ENCODE measurements around the gene EIPR1.
"Not testable (repeated sequence)": the region's sequence is repeated elsewhere in the genome, so short reads cannot be mapped to it uniquely, and the experiment has no call there.

The EIPR1 gene

DNA sequence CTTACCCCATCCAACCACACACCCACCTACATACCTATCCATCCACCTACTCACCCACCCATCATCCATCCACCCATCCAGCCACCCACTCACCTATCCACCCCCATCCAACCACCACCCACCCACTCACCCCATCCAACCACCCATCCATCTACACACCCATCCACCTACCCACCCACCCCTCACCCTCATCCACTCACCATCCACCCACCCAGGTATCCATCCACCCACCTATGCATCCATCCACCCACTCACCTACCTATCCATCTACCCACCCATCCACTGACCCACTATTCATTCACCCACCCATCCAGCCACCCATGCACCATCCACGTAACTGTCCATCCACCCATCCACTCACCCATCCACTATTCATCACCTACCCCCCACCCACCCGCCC is 194.8 kb downstream of the EIPR1 start:
- TF ChIP-seq, protein P1, sequence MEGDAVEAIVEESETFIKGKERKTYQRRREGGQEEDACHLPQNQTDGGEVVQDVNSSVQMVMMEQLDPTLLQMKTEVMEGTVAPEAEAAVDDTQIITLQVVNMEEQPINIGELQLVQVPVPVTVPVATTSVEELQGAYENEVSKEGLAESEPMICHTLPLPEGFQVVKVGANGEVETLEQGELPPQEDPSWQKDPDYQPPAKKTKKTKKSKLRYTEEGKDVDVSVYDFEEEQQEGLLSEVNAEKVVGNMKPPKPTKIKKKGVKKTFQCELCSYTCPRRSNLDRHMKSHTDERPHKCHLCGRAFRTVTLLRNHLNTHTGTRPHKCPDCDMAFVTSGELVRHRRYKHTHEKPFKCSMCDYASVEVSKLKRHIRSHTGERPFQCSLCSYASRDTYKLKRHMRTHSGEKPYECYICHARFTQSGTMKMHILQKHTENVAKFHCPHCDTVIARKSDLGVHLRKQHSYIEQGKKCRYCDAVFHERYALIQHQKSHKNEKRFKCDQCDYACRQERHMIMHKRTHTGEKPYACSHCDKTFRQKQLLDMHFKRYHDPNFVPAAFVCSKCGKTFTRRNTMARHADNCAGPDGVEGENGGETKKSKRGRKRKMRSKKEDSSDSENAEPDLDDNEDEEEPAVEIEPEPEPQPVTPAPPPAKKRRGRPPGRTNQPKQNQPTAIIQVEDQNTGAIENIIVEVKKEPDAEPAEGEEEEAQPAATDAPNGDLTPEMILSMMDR (IDR thresholded peaks at IDR 0.05; ENCODE audit: insufficient read depth, missing control alignments) = no peak
- FAIRE-seq (no peak), DNase-seq (ENCODE audit: insufficient read length, low spot score) (no peak)

DNA sequence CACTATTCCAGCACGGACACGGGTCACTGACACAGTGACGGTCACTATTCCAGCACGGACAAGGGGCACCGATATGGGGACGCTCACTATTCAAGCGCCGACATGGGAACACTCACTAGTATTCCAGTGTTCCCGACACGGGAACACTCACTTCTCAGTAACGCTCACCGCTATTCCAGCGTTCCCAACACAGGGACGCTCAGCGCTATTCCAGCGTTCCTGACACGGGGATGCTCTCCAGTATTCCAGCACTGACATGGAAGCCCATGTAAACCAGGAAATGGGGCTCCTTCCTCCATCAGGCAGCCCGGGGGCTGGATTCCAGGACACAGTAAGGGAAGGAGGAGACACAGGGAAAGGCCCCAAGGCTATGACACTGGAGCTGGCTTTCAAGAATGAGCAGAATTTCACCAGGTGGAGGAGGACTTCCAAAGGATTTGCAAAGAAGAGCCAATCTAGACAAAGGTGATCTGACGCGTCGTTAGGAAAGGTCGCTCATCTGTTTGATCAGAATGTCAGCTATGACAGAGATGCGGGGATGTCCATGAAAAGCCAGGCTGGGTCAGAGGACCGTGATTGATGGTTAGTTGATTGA is 196.1 kb downstream of the EIPR1 start:
- DNase-seq (ENCODE audit: insufficient read length, low spot score) = no peak
- FAIRE-seq = no peak
- TF ChIP-seq, protein P1 (IDR thresholded peaks at IDR 0.05; ENCODE audit: insufficient read depth, missing control alignments) = no peak

DNA sequence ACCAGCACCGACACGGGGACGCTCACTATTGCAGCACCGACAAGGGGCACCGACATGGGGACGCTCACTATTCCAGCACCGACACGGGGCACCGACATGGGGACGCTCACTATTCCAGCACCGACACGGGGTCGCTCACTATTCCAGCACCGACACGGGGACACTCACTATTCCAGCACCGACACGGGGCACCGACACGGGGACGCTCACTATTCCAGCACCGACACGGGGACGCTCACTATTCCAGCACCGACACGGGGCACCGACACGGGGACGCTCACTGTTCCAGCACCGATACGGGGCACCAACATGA is 196.8 kb downstream of the EIPR1 start:
- peak; percentile 11 for FAIRE-seq
- not testable (repeated sequence) for DNase-seq (ENCODE audit: insufficient read length, low spot score)

DNA sequence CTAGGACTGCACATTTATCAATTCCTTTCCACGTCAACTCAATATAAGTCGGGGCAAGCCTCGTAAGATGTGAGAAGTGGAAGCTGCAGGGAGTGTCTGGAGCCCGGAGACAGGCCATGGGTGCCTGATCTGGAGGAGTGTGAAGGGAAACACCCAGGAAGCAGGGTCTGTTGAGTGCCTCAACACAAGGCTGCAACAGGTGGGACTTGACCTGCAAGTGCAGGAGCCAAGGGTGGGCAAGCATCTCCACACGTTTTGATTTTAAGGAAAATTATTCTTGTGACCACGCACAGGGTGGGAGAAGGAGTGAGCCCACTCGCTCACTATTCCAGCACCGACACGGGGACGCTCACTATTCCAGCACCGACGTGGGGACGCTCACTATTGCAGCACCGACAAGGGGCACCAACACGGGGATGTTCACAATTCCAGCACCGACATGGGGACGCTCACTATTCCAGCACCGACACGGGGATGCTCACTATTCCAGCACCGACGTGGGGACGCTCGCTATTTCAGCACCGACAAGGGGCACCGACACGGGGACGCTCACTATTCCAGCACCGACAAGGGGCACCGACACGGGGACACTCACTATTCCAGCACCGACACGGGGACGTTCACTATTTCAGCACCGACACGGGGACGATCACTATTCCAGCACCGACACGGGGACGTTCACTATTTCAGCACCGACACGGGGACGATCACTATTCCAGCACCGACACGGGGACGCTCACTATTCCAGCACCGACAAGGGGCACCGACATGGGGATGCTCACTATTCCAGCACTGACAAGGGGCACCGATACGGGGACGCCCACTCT is 197.3 kb downstream of the EIPR1 start:
- FAIRE-seq (no peak), DNase-seq (ENCODE audit: insufficient read length, low spot score) (no peak)
- TF ChIP-seq, protein P1 (IDR thresholded peaks at IDR 0.05; ENCODE audit: insufficient read depth, missing control alignments) = no peak

DNA sequence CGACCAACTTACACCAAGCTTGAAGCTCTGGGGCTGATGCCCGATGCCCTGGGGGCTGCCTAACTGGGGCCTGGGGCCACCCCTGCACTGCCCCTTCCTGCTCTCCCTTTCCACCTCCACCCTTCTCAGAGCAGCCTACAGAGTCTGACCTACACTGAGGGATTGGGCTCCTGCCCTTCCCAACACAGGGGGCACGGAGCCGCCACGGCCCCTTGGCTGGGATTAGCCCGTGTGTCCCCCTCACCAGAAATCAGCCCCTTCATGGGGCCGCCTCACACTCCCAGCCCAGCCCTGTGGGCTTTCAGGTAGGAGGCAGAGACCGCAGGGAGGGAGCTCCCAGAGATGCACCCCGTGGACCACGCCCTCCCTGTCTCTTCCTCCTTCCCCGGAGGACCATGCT is 198.0 kb downstream of the EIPR1 start:
- TF ChIP-seq, protein P1 (IDR thresholded peaks at IDR 0.05; ENCODE audit: insufficient read depth, missing control alignments) = no peak
- FAIRE-seq = no peak

DNA sequence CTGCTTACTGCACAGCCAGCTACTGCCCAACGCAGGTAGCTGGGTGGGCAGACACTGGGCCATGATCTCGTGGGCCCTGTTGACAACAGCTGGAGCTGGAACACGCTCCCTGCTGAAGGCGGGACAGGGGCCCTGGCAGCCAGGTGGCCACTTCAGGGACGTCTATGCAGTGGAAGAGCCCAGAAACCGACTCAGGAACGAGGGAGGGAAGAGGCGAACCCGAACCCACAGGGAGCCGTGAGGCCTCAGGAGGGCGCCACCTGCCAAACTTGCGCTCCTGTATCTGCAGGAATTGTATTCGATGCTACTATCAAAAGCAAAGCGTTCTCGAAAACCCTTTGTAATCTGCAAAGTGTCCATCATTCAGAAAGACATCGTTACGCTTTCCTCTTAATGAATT is 198.4 kb downstream of the EIPR1 start:
- FAIRE-seq = no peak
- TF ChIP-seq, protein P1 (IDR thresholded peaks at IDR 0.05; ENCODE audit: insufficient read depth, missing control alignments) = peak; percentile 57
- peak; percentile 80 for DNase-seq (ENCODE audit: insufficient read length, low spot score)

More for the DNA sequence above, 198.0 kb downstream of the EIPR1 start:
- no peak for DNase-seq (ENCODE audit: insufficient read length, low spot score)

DNA sequence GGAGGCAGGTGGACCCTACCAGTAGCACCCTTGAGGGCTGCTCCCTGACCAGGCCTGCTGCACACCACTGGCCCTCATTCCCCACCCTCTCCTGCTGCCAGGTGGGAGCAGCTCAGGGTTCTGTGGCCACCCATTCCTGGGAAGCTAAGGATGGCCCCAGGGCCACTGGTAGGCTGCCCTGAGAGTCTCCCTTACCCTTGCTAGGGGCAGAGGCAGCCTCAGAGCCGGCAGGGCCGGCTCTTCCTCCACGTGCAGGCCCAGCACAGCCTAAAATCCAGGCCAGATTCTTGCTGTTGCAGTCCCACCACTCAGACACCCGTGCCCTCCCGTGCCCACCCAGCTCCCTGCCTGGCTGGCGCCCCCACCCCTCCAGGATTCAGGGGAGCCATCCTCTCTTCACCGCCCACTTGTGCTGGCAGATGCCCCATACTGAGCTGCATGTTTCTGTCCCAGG is 199.0 kb downstream of the EIPR1 start:
- DNase-seq (ENCODE audit: insufficient read length, low spot score) (no peak), FAIRE-seq (no peak)
- TF ChIP-seq, protein P1 (IDR thresholded peaks at IDR 0.05; ENCODE audit: insufficient read depth, missing control alignments) = no peak

Data from D721Med (cell line).